ENCODE results near the gene PROKR1.

Gene PROKR1

GRCh38 chr2:68620772-68621171 is 22.6 kb upstream of the PROKR1 start:
- H3K4me3 ChIP-seq (ENCODE audit: low read length), result no peak overlapping the region
- H3K27ac ChIP-seq (ENCODE audit: low read length), result no peak overlapping the region
- no peaks in the 10 kb centered on the region for H3K36me3 ChIP-seq (ENCODE audit: control insufficient read depth, low read depth, low read length)
- no peaks in the 10 kb centered on the region for H3K4me1 ChIP-seq (ENCODE audit: control insufficient read depth, low read depth, low read length)
- no peaks in the 10 kb centered on the region for H3K27me3 ChIP-seq (ENCODE audit: control insufficient read depth, insufficient read depth, low read length)
- no peaks in the 10 kb centered on the region for H3K9me3 ChIP-seq (ENCODE audit: control insufficient read depth, low read depth, low read length)
- H3K9ac ChIP-seq (ENCODE audit: low read length), result no peak overlapping the region

- no peak overlapping the region for H3K27ac ChIP-seq (ENCODE audit: low read length)
- H3K27me3 ChIP-seq (ENCODE audit: control insufficient read depth, insufficient read depth, low read length), result no peaks in the 10 kb centered on the region
- H3K9ac ChIP-seq (ENCODE audit: low read length), result no peak overlapping the region
- H3K36me3 ChIP-seq (ENCODE audit: control insufficient read depth, low read depth, low read length), result no peaks in the 10 kb centered on the region
- no peaks in the 10 kb centered on the region for H3K9me3 ChIP-seq (ENCODE audit: control insufficient read depth, low read depth, low read length)
- no peaks in the 10 kb centered on the region for H3K4me1 ChIP-seq (ENCODE audit: control insufficient read depth, low read depth, low read length)
- no peak overlapping the region for H3K4me3 ChIP-seq (ENCODE audit: low read length)
Observed at GRCh38 chr2:68623820-68624219, 19.6 kb upstream of the PROKR1 start.

- no peaks in the 10 kb centered on the region for H3K36me3 ChIP-seq (ENCODE audit: control insufficient read depth, low read depth, low read length)
- H3K9me3 ChIP-seq (ENCODE audit: control insufficient read depth, low read depth, low read length), result no peaks in the 10 kb centered on the region
Observed at GRCh38 chr2:68627615-68628014, 15.8 kb upstream of the PROKR1 start.

GRCh38 chr2:68632021-68632420 is 11.4 kb upstream of the PROKR1 start:
- Histone ChIP-seq H3K4me1 (ENCODE audit: control insufficient read depth, low read depth, low read length) (no peaks in the 10 kb centered on the region), H3K36me3 (ENCODE audit: control insufficient read depth, low read depth, low read length) (no peaks in the 10 kb centered on the region), H3K27me3 (ENCODE audit: control insufficient read depth, insufficient read depth, low read length) (no peaks in the 10 kb centered on the region)

More at GRCh38 chr2:68627615-68628014, 15.8 kb upstream of the PROKR1 start:
- Histone ChIP-seq H3K27ac (ENCODE audit: low read length) (no peak overlapping the region), H3K4me1 (ENCODE audit: control insufficient read depth, low read depth, low read length) (no peaks in the 10 kb centered on the region), H3K9ac (ENCODE audit: low read length) (no peak overlapping the region), H3K4me3 (ENCODE audit: low read length) (no peak overlapping the region), H3K27me3 (ENCODE audit: control insufficient read depth, insufficient read depth, low read length) (no peaks in the 10 kb centered on the region)

GRCh38 chr2:68637047-68637446 is 6.3 kb upstream of the PROKR1 start:
- Histone ChIP-seq H3K27me3 (ENCODE audit: control insufficient read depth, insufficient read depth, low read length) (peaks cover 2% of the 10 kb centered on the region), H3K4me1 (ENCODE audit: control insufficient read depth, low read depth, low read length) (no peaks in the 10 kb centered on the region), H3K27ac (ENCODE audit: low read length) (no peak overlapping the region), H3K36me3 (ENCODE audit: control insufficient read depth, low read depth, low read length) (no peaks in the 10 kb centered on the region), H3K4me3 (ENCODE audit: low read length) (no peak overlapping the region), H3K9ac (ENCODE audit: low read length) (no peak overlapping the region), H3K9me3 (ENCODE audit: control insufficient read depth, low read depth, low read length) (no peaks in the 10 kb centered on the region)

More at GRCh38 chr2:68632021-68632420, 11.4 kb upstream of the PROKR1 start:
- H3K9me3 ChIP-seq (ENCODE audit: control insufficient read depth, low read depth, low read length), result no peaks in the 10 kb centered on the region
- no peak overlapping the region for H3K9ac ChIP-seq (ENCODE audit: low read length)
- no peak overlapping the region for H3K27ac ChIP-seq (ENCODE audit: low read length)
- H3K4me3 ChIP-seq (ENCODE audit: low read length), result no peak overlapping the region

GRCh38 chr2:68643874-68644485 is 601 bp downstream of the PROKR1 start:
- Histone ChIP-seq H3K9ac (ENCODE audit: low read length) (peak overlapping the region; percentile 40), H3K4me1 (ENCODE audit: control insufficient read depth, low read depth, low read length) (peaks cover 3% of the 10 kb centered on the region), H3K36me3 (ENCODE audit: control insufficient read depth, low read depth, low read length) (no peaks in the 10 kb centered on the region), H3K27ac (ENCODE audit: low read length) (no peak overlapping the region), H3K9me3 (ENCODE audit: control insufficient read depth, low read depth, low read length) (no peaks in the 10 kb centered on the region), H3K27me3 (ENCODE audit: control insufficient read depth, insufficient read depth, low read length) (peaks cover 33% of the 10 kb centered on the region), H3K4me3 (ENCODE audit: low read length) (peak overlapping the region; percentile 68)

GRCh38 chr2:68645523-68645922 is 2.1 kb downstream of the PROKR1 start:
- Histone ChIP-seq H3K4me1 (ENCODE audit: control insufficient read depth, low read depth, low read length) (peaks cover 3% of the 10 kb centered on the region), H3K9me3 (ENCODE audit: control insufficient read depth, low read depth, low read length) (no peaks in the 10 kb centered on the region), H3K4me3 (ENCODE audit: low read length) (no peak overlapping the region), H3K27ac (ENCODE audit: low read length) (no peak overlapping the region), H3K9ac (ENCODE audit: low read length) (no peak overlapping the region), H3K27me3 (ENCODE audit: control insufficient read depth, insufficient read depth, low read length) (peaks cover 33% of the 10 kb centered on the region), H3K36me3 (ENCODE audit: control insufficient read depth, low read depth, low read length) (no peaks in the 10 kb centered on the region)

- Histone ChIP-seq H3K27me3 (ENCODE audit: control insufficient read depth, insufficient read depth, low read length) (peaks cover 33% of the 10 kb centered on the region), H3K4me1 (ENCODE audit: control insufficient read depth, low read depth, low read length) (peaks cover 3% of the 10 kb centered on the region), H3K9ac (ENCODE audit: low read length) (no peak overlapping the region), H3K4me3 (ENCODE audit: low read length) (no peak overlapping the region), H3K9me3 (ENCODE audit: control insufficient read depth, low read depth, low read length) (no peaks in the 10 kb centered on the region), H3K36me3 (ENCODE audit: control insufficient read depth, low read depth, low read length) (no peaks in the 10 kb centered on the region), H3K27ac (ENCODE audit: low read length) (no peak overlapping the region)
Observed at GRCh38 chr2:68646303-68646702, 2.9 kb downstream of the PROKR1 start.

GRCh38 chr2:68650645-68651044 is 7.3 kb downstream of the PROKR1 start:
- Histone ChIP-seq H3K36me3 (ENCODE audit: control insufficient read depth, low read depth, low read length) (no peaks in the 10 kb centered on the region), H3K9me3 (ENCODE audit: control insufficient read depth, low read depth, low read length) (no peaks in the 10 kb centered on the region), H3K27ac (ENCODE audit: low read length) (no peak overlapping the region), H3K4me1 (ENCODE audit: control insufficient read depth, low read depth, low read length) (no peaks in the 10 kb centered on the region), H3K4me3 (ENCODE audit: low read length) (no peak overlapping the region), H3K9ac (ENCODE audit: low read length) (no peak overlapping the region), H3K27me3 (ENCODE audit: control insufficient read depth, insufficient read depth, low read length) (no peaks in the 10 kb centered on the region)

GRCh38 chr2:68653034-68653433 is 9.7 kb downstream of the PROKR1 start:
- Histone ChIP-seq H3K27ac (ENCODE audit: low read length) (no peak overlapping the region), H3K4me1 (ENCODE audit: control insufficient read depth, low read depth, low read length) (no peaks in the 10 kb centered on the region), H3K9ac (ENCODE audit: low read length) (no peak overlapping the region), H3K9me3 (ENCODE audit: control insufficient read depth, low read depth, low read length) (no peaks in the 10 kb centered on the region), H3K4me3 (ENCODE audit: low read length) (no peak overlapping the region), H3K27me3 (ENCODE audit: control insufficient read depth, insufficient read depth, low read length) (no peaks in the 10 kb centered on the region), H3K36me3 (ENCODE audit: control insufficient read depth, low read depth, low read length) (no peaks in the 10 kb centered on the region)

GRCh38 chr2:68653538-68653982 is 10.2 kb downstream of the PROKR1 start:
- H3K4me3 ChIP-seq (ENCODE audit: low read length), result no peak overlapping the region
- H3K9ac ChIP-seq (ENCODE audit: low read length), result no peak overlapping the region
- H3K4me1 ChIP-seq (ENCODE audit: control insufficient read depth, low read depth, low read length), result no peaks in the 10 kb centered on the region
- H3K9me3 ChIP-seq (ENCODE audit: control insufficient read depth, low read depth, low read length), result no peaks in the 10 kb centered on the region
- H3K36me3 ChIP-seq (ENCODE audit: control insufficient read depth, low read depth, low read length), result no peaks in the 10 kb centered on the region
- no peaks in the 10 kb centered on the region for H3K27me3 ChIP-seq (ENCODE audit: control insufficient read depth, insufficient read depth, low read length)
- no peak overlapping the region for H3K27ac ChIP-seq (ENCODE audit: low read length)

GRCh38 chr2:68658266-68658665 is 14.9 kb downstream of the PROKR1 start:
- H3K4me3 ChIP-seq (ENCODE audit: low read length), result no peak overlapping the region
- no peak overlapping the region for H3K9ac ChIP-seq (ENCODE audit: low read length)
- H3K9me3 ChIP-seq (ENCODE audit: control insufficient read depth, low read depth, low read length), result no peaks in the 10 kb centered on the region
- no peaks in the 10 kb centered on the region for H3K27me3 ChIP-seq (ENCODE audit: control insufficient read depth, insufficient read depth, low read length)
- no peaks in the 10 kb centered on the region for H3K36me3 ChIP-seq (ENCODE audit: control insufficient read depth, low read depth, low read length)
- no peaks in the 10 kb centered on the region for H3K4me1 ChIP-seq (ENCODE audit: control insufficient read depth, low read depth, low read length)
- H3K27ac ChIP-seq (ENCODE audit: low read length), result no peak overlapping the region
